Gastroesophageal sphincter (tissue), 3 donors: ENCODE measurements around the gene APEX2.

Experiments used
- EP300 ChIP-seq: sonication (generic); formaldehyde crosslinking; IDR thresholded peaks from one replicate; pipeline ENCODE4 v1.6.1; 2017; ENCODE audit warnings: antibody characterized with exemption, mild to moderate bottlenecking
- POLR2A ChIP-seq, 2 donors: fragments of 450-650 bp; IDR thresholded peaks; one replicate each; pipeline ENCODE4 v1.6.1; 2017; ENCODE audit warnings: antibody characterized with exemption in 2 of 2, mild to moderate bottlenecking in 2 of 2, moderate library complexity in 1 of 2
- TF ChIP-seq, protein P1 (sequence below), 4 experiments: fragments of 200-600 bp in 2 of 4; fragments of 450-650 bp in 2 of 4; sonication (generic) in 1 of 4; IDR thresholded peaks; one replicate each; pipeline ENCODE4 v1.5.1; 2017 to 2019; ENCODE audit warnings: antibody characterized with exemption in 4 of 4, mild to moderate bottlenecking in 2 of 4, moderate library complexity in 2 of 4

GRCh38 chrX:55011294-55011693 lies 11.1 kb downstream of the APEX2 start:
- TF ChIP-seq, protein P1, sequence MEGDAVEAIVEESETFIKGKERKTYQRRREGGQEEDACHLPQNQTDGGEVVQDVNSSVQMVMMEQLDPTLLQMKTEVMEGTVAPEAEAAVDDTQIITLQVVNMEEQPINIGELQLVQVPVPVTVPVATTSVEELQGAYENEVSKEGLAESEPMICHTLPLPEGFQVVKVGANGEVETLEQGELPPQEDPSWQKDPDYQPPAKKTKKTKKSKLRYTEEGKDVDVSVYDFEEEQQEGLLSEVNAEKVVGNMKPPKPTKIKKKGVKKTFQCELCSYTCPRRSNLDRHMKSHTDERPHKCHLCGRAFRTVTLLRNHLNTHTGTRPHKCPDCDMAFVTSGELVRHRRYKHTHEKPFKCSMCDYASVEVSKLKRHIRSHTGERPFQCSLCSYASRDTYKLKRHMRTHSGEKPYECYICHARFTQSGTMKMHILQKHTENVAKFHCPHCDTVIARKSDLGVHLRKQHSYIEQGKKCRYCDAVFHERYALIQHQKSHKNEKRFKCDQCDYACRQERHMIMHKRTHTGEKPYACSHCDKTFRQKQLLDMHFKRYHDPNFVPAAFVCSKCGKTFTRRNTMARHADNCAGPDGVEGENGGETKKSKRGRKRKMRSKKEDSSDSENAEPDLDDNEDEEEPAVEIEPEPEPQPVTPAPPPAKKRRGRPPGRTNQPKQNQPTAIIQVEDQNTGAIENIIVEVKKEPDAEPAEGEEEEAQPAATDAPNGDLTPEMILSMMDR (IDR thresholded peaks at IDR 0.05): no peak
- TF ChIP-seq EP300: no peak
- TF ChIP-seq POLR2A (IDR thresholded peaks at IDR 0.05): no peak
